Common myeloid progenitor, CD34-positive (primary cell): ENCODE results near the gene CSH2.
A peak's percentile ranks its signal among the peaks of the same experiment; 100 is the strongest.

ENCODE experiments used
- CTCF ChIA-PET: fragments of 350-600 bp; sonication (Branson Sonifier 250); formaldehyde crosslinking; loops from one replicate; lab custom pipeline; 2021; ENCODE audit warnings: antibody characterized with exemption; lab: Charles Lee
- POLR2A ChIA-PET: fragments of 350-600 bp; sonication (Branson Sonifier 250); formaldehyde crosslinking; loops from one replicate; lab custom pipeline; 2021; ENCODE audit warnings: antibody characterized with exemption; lab: Charles Lee
- DNase-seq, 3 donors: peaks; one replicate each; pipeline versions ENCODE4 v3.0.0 to v3.0.0-alpha.2; 2013
- H3K27ac ChIP-seq, 2 experiments: 1 replicate in 1 of 2; 2 replicates in 1 of 2; pipeline ENCODE4 v1.7.0; 2013; ENCODE audit warnings: inconsistent platforms in 2 of 2, low read length in 2 of 2, mild to moderate bottlenecking in 2 of 2, low read depth in 1 of 2, moderate library complexity in 1 of 2; ENCODE audit not compliant: severe bottlenecking in 2 of 2, insufficient read depth in 1 of 2, poor library complexity in 1 of 2
- H3K27me3 ChIP-seq, 5 experiments: replicated peaks in 2 of 5; 1 replicate in 3 of 5; 2 replicates in 2 of 5; pipeline versions ENCODE4 v1.6.1 to v1.7.0; 2013; ENCODE audit warnings: low read length in 4 of 5, mild to moderate bottlenecking in 2 of 5, moderate library complexity in 2 of 5, inconsistent platforms in 1 of 5; ENCODE audit not compliant: insufficient read depth in 5 of 5, control insufficient read depth in 4 of 5
- H3K36me3 ChIP-seq, 4 experiments: 1 replicate in 2 of 4; 2 replicates in 2 of 4; pipeline versions ENCODE4 v1.6.1 to v1.7.0; 2013; ENCODE audit warnings: low read length in 3 of 4, control low read depth in 1 of 4, mild to moderate bottlenecking in 1 of 4; ENCODE audit not compliant: control insufficient read depth in 4 of 4, insufficient read depth in 4 of 4
- H3K4me1 ChIP-seq, 4 experiments: 1 replicate in 3 of 4; 2 replicates in 1 of 4; pipeline versions ENCODE4 v1.6.1 to v1.7.1; 2013; ENCODE audit warnings: low read length in 3 of 4, mild to moderate bottlenecking in 3 of 4, control low read depth in 1 of 4, inconsistent platforms in 1 of 4, moderate library complexity in 1 of 4; ENCODE audit not compliant: control insufficient read depth in 4 of 4, insufficient read depth in 4 of 4; ENCODE audit errors: control extremely low read depth in 1 of 4
- H3K4me3 ChIP-seq, 7 experiments: 1 replicate in 4 of 7; 2 replicates in 3 of 7; pipeline versions ENCODE4 v1.5.1 to v1.7.0; 2013; ENCODE audit warnings: mild to moderate bottlenecking in 7 of 7, low read length in 6 of 7, moderate library complexity in 6 of 7, inconsistent platforms in 2 of 7, low read depth in 2 of 7, control low read depth in 1 of 7; ENCODE audit not compliant: insufficient read depth in 4 of 7, control insufficient read depth in 1 of 7; ENCODE audit errors: extremely low read depth in 1 of 7
- H3K9me3 ChIP-seq, 5 experiments: 1 replicate in 4 of 5; 2 replicates in 1 of 5; pipeline versions ENCODE4 v1.6.1 to v1.7.1; 2013; ENCODE audit warnings: low read length in 4 of 5, mild to moderate bottlenecking in 2 of 5, inconsistent platforms in 1 of 5, low read depth in 1 of 5, moderate library complexity in 1 of 5; ENCODE audit not compliant: control insufficient read depth in 4 of 5, insufficient read depth in 2 of 5; ENCODE audit errors: control extremely low read depth in 1 of 5
- WGBS: methylation state at CpG from one replicate; pipeline ENCODE4 v1.1.5; 2013; ENCODE audit not compliant: insufficient coverage; 5-methylcytosine and 5-hydroxymethylcytosine counted together

Gene CSH2

DNA sequence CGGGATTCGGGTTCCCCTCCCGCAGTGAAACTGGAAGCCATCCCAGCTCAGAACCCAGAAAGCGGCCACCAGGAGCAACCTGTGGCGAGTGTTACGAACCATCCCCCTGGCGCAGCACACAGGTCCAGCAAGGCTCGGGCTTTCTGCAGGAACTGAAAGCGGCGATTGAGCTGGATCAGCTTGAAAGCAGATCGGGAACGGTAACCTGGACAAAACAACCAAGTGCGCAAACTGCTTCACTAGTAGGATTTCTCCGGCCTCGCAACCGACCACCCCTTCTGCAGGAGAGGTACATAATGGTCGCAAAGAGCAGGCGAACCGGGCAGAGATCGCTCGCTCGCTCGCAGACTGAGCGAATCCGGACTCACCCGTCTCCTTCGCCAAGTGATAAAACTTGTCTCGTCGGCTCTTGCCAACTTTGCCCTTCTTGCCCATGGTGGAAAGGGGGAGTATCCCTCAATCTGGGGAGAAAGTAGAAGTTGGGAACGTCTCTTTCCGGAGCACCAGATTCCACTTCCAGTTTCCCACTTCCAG, 46.9 kb downstream of the CSH2 start:
- POLR2A ChIA-PET, result interaction anchor here (1.0 to 1.1 kb wide), 2 partner anchors 10 to 53 kb away, joined by 3 to 5 read pairs; partner anchors contain the start of genes CCDC47 and DDX42
- WGBS, result 2% methylated on average over 21 of the region's 31 CpGs
- H3K4me1 ChIP-seq, result peaks cover 13 to 31% (median 24%) of the 10 kb centered on the region in 4 experiments
- no peaks in the 10 kb centered on the region for H3K27me3 ChIP-seq
- peak overlapping the region; percentile 93 to 98 for H3K27ac ChIP-seq
- H3K4me3 ChIP-seq, result peak overlapping the region; percentile 91 to 99 (median 96)
- CTCF ChIA-PET, result interaction anchor here (1.0 to 1.4 kb wide), 4 partner anchors 12 to 125 kb away, joined by 3 read pairs; no protein-coding TSS in a partner anchor
- no peak for DNase-seq
- H3K36me3 ChIP-seq, result peaks cover 13 to 73% (median 52%) of the 10 kb centered on the region in 4 experiments
- no peaks in the 10 kb centered on the region for H3K9me3 ChIP-seq

DNA sequence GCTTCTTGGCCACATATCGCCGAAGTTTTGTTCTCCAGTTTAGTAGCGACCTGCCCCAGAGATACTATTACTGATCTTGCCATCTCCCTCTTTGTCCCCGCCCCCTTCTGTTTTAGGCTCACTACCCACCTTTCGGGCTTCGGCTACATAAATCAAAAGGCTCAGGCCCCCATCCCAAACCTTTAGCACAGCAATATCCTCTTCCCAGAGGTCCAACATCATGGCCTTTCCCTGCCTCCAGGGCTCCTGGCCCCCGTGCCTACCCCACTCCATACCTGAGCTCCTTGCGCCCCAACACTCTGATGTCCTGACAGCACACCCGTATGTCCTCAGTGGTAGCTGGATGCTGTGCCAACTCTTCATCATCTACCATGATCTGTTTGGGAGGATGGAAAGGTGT, 49.1 kb downstream of the CSH2 start:
- peaks cover 11 to 30% (median 17%) of the 10 kb centered on the region in 4 experiments for H3K4me1 ChIP-seq
- no peak overlapping the region for H3K4me3 ChIP-seq
- DNase-seq, result no peak
- H3K27ac ChIP-seq, result no peak overlapping the region
- 98% methylated on average over 7 of the region's 9 CpGs for WGBS
- H3K27me3 ChIP-seq, result no peaks in the 10 kb centered on the region
- H3K9me3 ChIP-seq, result no peaks in the 10 kb centered on the region
- H3K36me3 ChIP-seq, result peaks cover 21 to 72% (median 52%) of the 10 kb centered on the region in 4 experiments
- ChIA-PET POLR2A (interaction anchor here (1.1 kb wide), 1 partner anchor 25 kb away, joined by 4 read pairs; no protein-coding TSS in a partner anchor), CTCF (interaction anchor here (0.9 to 1.8 kb wide), 5 partner anchors 10 to 126 kb away, joined by 3 to 8 read pairs (median 4); no protein-coding TSS in a partner anchor)

DNA sequence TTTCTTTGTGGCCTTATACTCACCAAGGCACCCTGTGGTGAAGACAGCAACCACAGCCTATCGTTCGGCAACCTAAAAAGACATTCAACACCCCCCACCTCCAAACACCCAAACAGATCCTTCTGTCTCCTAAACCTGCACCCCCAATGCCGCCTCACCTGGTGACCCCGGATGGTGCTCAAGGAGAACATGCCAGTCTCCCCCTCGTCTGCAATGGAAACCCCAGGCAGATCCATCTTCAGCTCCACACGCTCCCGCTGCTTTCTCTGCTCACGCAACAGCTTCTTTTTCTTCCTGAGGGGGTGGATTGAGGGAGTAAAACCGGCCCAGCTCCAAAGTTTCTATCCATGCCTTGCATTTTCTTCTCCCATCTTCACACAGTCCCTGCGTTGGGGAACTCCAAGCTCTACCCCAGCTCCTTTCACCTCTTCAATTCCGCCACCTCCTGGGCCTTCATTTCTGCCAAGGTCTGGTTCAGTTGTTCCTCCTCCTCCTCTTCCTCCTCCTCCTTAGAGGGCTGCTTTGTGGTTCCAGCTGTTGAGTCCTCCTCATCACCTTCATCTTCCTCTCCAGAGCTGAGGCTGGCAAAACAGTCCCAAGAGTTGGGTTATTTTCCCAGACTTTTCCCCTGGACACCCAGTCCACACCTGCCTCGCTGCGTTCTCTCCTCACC, 49.7 kb downstream of the CSH2 start:
- Histone ChIP-seq H3K4me3 (no peak overlapping the region), H3K9me3 (no peaks in the 10 kb centered on the region), H3K27ac (no peak overlapping the region), H3K4me1 (peaks cover 12 to 28% (median 16%) of the 10 kb centered on the region in 4 experiments), H3K36me3 (peaks cover 21 to 72% (median 53%) of the 10 kb centered on the region in 4 experiments), H3K27me3 (no peaks in the 10 kb centered on the region)
- no peak for DNase-seq
- ChIA-PET CTCF (interaction anchor here (0.9 to 1.7 kb wide), 4 partner anchors 10 to 125 kb away, joined by 3 to 8 read pairs (median 4); no protein-coding TSS in a partner anchor), POLR2A (interaction anchor here (0.7 to 1.1 kb wide), 2 partner anchors 24 to 131 kb away, joined by 4 read pairs; no protein-coding TSS in a partner anchor)
- 95% methylated on average over 10 of the region's 13 CpGs for WGBS

DNA sequence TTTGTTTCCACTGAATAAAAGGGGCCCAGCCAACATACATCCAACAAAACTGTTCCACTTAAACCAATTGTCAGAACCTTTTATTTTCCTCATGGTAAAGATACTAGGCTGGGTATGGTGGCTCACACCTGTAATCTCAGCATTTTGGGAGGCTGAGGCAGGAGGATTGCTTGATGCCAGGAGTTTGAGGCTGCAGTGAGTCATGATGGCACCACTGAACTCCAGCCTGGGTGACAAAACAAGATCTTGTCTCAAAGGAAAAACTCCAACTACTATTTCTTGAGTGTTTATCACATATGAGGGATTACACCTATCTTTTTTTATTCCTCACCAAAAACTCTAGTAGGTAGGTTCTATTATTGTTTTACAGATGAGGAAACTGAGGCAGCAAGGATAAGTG, 50.9 kb downstream of the CSH2 start:
- H3K27ac ChIP-seq, result no peak overlapping the region
- ChIA-PET POLR2A (no interaction called here), CTCF (interaction anchor here (2.9 kb wide), 1 partner anchor 11 kb away, joined by 10 read pairs; no protein-coding TSS in a partner anchor)
- H3K4me3 ChIP-seq, result no peak overlapping the region
- peaks cover 4 to 17% (median 11%) of the 10 kb centered on the region in 4 experiments for H3K4me1 ChIP-seq
- H3K36me3 ChIP-seq, result peaks cover 28 to 80% (median 66%) of the 10 kb centered on the region in 4 experiments
- no peaks in the 10 kb centered on the region for H3K27me3 ChIP-seq
- H3K9me3 ChIP-seq, result no peaks in the 10 kb centered on the region
- DNase-seq, result no peak
